WI38 (cell line): ENCODE results near the gene MCRIP2.

Experiments
- H3K4me3 ChIP-seq: 2 replicates; pipeline ENCODE4 v1.5.1; 2011; ENCODE audit warnings: low read depth, mild to moderate bottlenecking, control low read depth, low read length
- TF ChIP-seq, protein P1 (sequence below): IDR thresholded peaks from 2 replicates; pipeline ENCODE4 v1.5.1; 2012; ENCODE audit warnings: low read depth, mild to moderate bottlenecking, control low read depth, low read length

MCRIP2 gene

DNA sequence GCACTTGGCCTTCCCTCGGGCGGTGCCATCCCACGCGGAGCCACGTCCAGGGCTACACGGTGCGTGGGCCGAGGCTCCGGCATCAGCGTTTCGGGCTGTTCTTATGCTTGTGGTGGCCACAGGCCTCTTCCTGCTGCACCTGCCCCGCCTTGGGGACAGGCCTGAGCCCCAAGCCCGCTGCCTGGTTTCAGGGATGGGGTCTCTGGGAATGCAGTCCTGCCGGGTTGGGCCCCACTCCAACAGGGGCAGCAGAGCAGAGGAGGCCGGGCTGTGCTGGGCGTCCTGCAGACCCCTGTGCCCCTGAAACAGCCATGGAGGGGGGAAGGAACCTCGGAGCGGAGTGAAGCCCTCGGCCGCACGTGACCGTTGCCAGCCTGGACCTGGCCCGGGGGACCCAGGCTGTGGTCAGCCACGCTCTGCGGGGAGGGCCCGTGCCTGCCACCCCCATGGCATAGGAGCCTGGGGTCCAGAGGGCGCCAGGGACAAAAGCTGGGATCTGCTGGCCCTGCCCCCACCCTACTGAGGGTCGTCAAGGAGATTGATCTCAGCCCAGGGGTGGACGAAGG, 11.3 kb upstream of the MCRIP2 start:
- no peak overlapping the region for H3K4me3 ChIP-seq
- TF ChIP-seq, protein P1, sequence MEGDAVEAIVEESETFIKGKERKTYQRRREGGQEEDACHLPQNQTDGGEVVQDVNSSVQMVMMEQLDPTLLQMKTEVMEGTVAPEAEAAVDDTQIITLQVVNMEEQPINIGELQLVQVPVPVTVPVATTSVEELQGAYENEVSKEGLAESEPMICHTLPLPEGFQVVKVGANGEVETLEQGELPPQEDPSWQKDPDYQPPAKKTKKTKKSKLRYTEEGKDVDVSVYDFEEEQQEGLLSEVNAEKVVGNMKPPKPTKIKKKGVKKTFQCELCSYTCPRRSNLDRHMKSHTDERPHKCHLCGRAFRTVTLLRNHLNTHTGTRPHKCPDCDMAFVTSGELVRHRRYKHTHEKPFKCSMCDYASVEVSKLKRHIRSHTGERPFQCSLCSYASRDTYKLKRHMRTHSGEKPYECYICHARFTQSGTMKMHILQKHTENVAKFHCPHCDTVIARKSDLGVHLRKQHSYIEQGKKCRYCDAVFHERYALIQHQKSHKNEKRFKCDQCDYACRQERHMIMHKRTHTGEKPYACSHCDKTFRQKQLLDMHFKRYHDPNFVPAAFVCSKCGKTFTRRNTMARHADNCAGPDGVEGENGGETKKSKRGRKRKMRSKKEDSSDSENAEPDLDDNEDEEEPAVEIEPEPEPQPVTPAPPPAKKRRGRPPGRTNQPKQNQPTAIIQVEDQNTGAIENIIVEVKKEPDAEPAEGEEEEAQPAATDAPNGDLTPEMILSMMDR = no peak

DNA sequence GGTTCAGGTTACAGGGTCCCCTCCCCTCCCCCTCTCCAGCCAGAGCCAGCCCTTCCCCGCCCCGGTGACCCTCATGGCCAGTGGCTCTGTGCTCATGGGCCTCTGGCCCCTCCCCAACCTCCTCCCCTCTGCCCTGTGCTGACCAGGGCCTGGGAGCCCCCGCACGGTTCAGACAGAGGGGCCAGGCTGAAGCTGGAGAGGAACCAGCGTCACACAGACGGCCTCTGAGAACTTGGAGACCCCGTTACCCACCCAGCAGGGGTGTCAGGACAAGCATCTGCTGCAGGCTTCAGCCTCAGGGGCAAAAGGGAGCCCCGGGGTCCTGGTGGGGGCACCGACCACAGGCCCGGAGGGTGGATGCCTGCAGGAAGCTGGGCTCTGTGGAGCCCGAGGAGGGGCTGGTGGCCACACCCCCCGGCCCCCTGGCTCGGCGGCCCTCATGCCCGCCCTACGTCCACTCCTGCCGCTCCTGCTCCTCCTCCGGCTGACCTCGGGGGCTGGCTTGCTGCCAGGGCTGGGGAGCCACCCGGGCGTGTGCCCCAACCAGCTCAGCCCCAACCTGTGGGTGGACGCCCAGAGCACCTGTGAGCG, 10.7 kb upstream of the MCRIP2 start, which contains the start of gene WFIKKN1:
Gene WFIKKN1 (plus strand): TSS at position 171 of the 591 bp plus-strand sequence. CDS start 269 bp downstream, at position 440.
- TF ChIP-seq, protein P1 = no peak
- H3K4me3 ChIP-seq = no peak within 1 kb of the TSS

DNA sequence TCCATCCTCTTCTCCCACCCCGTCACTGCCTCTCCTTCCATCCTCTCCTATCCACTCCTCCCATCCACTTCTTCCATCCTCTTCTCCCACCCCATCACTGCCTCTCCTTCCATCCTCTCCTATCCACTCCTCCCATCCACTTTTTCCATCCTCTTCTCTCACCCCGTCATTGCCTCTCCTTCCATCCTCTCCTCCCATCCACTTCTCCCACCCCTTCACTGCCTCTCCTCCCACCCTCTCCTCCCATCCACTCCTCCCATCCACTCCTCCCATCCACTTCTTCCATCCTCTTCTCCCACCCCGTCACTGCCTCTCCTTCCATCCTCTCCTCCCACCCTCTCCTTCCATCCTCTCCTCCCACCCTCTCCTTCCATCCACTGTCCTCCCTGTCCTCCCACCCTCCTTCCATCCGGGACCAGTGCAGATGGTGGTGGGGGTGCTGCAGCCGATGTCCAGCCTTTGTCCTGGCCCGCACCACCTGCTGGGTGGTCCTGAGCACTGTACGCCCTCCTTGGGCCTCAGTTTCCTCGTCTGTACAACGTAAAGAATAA, 9.7 kb upstream of the MCRIP2 start:
- no peak overlapping the region for H3K4me3 ChIP-seq
- TF ChIP-seq, protein P1 = no peak

DNA sequence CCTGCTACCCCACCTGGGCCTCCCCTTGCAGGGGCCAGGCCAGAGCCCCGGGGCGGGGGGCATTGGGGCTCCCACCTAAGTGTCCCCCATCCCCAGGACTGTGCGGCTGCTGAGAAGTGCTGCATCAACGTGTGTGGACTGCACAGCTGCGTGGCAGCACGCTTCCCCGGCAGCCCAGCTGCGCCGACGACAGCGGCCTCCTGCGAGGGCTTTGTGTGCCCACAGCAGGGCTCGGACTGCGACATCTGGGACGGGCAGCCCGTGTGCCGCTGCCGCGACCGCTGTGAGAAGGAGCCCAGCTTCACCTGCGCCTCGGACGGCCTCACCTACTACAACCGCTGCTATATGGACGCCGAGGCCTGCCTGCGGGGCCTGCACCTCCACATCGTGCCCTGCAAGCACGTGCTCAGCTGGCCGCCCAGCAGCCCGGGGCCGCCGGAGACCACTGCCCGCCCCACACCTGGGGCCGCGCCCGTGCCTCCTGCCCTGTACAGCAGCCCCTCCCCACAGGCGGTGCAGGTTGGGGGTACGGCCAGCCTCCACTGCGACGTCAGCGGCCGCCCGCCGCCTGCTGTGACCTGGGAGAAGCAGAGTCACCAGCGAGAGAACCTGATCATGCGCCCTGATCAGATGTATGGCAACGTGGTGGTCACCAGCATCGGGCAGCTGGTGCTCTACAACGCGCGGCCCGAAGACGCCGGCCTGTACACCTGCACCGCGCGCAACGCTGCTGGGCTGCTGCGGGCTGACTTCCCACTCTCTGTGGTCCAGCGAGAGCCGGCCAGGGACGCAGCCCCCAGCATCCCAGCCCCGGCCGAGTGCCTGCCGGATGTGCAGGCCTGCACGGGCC, 8.9 kb upstream of the MCRIP2 start:
- no peak overlapping the region for H3K4me3 ChIP-seq
- TF ChIP-seq, protein P1 = no peak

DNA sequence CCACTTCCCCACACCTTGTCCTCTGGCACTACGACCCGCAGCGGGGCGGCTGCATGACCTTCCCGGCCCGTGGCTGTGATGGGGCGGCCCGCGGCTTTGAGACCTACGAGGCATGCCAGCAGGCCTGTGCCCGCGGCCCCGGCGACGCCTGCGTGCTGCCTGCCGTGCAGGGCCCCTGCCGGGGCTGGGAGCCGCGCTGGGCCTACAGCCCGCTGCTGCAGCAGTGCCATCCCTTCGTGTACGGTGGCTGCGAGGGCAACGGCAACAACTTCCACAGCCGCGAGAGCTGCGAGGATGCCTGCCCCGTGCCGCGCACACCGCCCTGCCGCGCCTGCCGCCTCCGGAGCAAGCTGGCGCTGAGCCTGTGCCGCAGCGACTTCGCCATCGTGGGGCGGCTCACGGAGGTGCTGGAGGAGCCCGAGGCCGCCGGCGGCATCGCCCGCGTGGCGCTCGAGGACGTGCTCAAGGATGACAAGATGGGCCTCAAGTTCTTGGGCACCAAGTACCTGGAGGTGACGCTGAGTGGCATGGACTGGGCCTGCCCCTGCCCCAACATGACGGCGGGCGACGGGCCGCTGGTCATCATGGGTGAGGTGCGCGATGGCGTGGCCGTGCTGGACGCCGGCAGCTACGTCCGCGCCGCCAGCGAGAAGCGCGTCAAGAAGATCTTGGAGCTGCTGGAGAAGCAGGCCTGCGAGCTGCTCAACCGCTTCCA, 8.1 kb upstream of the MCRIP2 start:
- H3K4me3 ChIP-seq = no peak overlapping the region
- TF ChIP-seq, protein P1 = no peak

DNA sequence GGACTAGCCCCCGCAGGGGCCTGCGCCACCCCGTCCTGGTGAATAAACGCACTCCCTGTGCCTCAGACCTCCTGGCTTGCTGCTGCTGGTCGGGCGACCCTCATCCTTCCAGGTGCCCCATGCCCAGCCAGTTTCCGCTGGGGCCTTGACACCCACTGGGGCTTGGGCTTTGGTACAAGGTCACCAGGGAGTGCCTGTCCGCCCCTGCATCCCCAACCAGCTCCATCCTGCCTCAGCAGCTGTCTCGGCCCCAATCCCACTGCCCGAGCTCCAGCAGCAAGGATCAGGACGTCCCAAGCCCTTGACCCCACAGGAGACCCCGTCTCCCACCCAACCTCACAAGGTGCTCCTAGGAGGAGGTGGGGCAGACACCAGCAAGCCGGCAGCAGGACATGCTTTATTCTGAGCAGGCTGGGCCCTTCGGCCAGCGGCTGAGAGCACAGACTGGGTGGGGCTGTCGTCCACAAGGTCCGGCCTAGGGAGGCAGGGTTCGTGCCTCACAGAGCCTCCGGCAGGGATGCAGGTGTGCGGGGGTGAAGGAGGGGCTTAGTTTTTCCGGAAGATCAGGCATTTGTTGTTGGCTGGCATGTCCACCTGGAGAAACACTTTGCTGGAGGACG, 7.5 kb upstream of the MCRIP2 start:
- no peak overlapping the region for H3K4me3 ChIP-seq
- TF ChIP-seq, protein P1 = no peak
